Measurements from ENCODE around the gene GNB1L.
"Not testable (repeated sequence)": the region's sequence is repeated elsewhere in the genome, so short reads cannot be mapped to it uniquely, and the experiment has no call there.

Gene GNB1L

DNA sequence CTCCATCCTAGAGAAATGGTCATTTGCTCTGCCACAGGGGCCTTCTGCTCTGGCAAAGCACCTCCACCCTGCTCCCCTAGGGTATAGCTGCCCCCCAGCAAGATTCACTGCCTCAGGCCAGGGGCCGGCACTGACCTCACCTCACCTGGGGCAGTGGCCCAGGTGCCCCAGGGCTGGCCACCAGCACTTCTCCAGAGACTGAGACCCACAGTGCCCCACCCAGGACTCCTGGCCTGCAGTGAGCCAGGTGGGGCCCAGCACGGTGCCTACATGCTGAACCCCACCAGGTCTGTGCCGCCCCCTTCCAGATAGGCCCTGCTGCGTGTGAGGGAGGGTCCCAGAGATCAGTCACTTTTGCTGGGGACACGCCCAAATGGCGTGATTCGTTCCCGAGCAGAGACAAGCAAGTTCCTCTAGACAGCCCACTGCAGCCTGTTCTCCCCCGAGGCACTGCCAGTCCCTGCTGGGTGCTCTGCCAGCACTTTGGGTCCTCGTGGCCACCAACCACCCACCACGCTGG, 10.8 kb downstream of the GNB1L start:
- no peak for DNase-seq (ENCODE audit: low read depth)

DNA sequence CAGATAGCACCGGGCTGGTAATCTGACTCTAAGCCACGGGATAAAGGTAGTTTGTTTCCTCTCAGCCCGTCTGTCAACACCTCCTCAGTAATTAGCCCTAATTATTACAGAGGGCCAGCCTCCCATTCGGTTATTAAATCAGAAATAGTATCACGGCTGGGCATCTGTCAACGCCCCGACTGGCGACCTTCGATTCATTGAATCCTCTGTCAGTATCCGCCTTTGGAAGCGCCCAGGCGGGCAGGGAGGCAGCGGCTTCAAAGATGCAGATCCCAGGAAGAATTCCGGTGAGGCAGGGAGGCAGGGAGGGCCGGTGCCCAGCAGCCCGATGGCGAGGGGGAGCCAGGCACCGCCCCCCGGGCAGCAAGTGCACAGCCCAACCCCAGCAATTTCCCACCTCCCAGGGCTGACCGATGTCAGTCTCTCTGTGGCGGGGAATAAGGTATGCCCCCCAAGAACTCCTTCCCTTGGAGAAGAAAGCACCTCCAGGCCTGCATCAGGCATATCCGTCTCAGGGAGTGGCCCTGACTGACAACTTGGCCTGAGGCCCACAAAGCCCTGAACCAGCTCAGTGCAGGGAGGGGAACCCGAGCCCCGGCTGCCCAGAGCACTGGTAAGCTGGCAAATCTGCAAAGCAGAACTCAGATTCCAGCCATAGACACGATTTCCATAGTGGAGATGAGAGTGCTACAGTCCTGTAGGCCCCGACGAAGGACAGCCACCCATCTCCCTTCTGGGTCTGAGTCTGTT, 11.4 kb downstream of the GNB1L start:
- no peak for DNase-seq (ENCODE audit: low read depth)

DNA sequence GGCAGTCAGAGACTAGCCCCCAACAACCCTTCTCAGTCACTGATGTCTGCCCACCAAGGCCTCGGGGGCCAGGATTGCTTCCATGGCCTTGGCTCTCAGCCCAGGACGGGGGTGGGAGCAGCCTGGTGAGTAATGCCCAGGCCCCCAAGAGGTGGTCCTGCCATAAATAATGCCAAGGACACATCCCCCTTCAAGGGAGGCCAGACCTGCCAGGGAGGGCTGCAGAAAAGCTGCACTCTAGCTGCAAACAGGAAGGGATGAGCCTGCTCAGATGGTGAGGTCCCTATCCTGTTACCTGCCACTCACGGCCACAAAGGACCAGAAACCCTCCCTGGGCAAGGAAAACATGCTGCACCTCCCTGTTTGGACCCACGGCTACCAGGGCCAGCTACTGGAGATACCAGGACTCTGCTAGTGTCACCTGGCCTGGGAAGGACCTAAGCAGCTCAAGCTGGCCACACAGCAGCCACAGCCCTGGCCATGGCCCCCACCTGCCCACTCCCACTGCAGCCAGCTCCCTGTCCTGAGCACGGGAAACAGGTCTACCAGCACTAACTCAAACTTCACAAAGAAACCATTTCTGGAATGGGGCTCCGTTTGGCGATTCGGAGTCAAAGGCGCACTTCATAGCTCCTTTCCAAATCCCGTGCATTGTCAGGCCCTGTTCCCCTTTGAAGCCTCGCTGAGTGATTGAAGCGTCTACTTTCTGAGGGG, 12.1 kb downstream of the GNB1L start:
- no peak for DNase-seq (ENCODE audit: low read depth)

DNA sequence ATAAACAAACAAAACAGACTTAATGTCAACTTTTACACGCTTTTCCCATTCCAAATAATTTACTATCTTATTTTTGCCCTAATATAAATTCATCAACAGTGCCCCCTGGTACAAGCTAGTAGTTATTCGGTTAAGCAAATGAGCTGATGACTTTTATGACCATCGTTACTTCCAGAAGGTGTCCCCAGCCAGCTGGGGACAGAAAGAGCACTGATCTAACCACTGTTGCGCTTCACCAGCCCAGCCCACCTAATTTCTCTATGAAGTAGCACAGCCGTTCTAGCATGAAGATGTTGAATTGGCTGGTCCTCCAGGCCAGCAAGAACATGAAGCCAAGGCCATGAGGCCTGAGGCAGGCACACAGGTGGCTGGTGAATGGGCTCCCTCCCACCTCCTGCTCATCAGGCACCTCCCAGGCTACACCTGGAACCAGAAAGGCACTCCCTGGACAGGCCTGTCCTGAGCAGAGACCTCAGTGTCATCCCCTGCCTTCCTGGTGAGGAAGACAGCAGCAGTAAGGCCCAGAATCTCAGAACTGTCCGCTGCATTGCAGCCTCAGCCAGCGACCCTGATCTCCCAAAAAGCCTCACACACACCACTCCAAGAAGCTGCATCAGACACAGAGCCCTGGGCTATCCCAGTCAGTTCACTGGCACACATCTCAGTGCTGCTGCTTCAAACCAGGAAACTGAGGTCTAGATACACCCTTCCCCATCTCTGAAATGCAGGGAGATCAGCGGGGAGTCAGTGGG, 12.9 kb downstream of the GNB1L start:
- no peak for DNase-seq (ENCODE audit: low read depth)

DNA sequence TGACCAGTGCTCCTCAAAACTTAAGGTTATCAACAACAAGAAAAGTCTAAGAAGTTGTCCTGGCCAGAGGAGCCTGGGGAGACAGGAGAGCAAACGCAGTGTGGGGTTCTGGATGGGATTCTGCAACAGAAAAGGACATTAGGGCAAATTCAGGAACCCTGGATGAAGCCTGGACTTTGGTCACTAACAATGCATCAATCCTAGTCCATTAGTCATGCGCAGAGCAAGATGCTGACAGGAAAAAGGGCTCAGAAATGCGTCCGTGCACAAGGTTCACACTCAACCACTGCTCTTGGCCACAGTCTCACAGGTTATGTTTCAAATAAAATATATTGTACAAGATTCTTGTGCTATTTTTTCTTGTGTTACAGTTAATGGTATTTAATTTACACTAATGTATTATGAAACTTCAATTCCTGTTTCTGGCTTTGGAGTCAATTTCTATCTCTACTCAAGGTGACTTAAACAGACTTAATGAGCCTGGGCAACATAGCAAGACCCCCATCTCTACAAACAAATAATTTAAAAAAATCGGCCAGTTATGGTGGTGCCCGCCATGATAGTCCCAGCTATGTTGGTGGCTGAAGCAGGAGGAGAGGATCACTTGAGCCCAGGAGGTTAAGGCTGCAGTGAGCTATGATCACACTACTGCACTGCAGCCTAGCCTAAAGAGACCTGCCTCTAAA, 13.6 kb downstream of the GNB1L start:
- no peak for DNase-seq (ENCODE audit: low read depth)

DNA sequence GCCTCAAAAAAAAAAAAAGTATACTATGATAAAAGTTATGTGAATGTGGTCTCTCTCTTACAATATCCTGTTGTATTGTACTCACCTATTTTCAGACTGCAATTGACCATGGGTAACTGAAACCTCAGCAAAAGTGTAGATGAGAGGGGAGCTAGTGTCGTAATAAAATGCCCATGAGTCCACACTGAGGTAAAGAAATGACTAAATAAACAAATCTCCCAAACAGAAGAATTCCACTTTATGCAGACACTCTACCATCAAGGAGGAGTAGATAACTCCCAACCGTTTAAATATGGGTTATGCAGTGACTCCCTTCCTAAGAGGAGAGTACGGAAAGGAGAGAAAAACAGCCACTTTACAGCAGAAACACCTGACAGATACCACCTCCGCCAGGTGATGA, 14.6 kb downstream of the GNB1L start:
- DNase-seq (ENCODE audit: low read depth), result no peak

DNA sequence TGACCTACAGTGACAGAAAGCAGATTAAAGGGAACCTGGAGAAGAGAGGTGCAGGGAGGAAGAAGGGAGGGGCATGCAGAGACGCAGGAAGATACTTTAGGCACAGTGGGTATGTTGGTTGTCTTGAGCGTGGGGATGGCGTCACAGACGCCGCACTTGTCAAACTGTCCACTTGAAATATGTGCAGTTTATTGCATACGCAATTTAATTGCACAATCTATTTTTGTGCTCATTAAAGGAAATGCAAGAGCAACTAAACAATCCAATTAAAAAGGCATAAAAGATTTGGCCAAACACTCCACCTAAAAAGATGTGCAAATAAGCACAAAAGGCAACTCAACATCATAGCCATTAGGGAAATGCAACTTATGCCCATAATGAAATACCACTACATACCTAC, 16.8 kb downstream of the GNB1L start:
- no peak for DNase-seq (ENCODE audit: low read depth)

DNA sequence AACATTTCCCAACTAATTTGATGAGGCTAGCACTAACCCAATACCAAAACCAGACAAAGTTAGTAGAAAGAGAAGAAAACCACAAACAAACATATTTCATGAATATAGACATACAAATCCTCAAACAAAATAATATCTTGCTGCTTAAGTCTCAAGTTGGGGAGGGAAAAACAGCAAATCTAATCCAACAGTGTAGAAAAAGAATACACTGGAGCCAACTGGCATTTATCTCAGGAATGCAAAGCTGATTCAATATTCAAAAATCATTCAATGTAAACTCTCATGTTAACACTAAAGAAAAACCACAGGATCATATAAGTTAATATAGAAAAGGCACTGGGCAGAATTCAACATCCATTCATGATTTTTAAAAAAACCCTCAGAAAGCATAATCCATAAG, 18.2 kb downstream of the GNB1L start:
- DNase-seq (ENCODE audit: low read depth), result no peak

DNA sequence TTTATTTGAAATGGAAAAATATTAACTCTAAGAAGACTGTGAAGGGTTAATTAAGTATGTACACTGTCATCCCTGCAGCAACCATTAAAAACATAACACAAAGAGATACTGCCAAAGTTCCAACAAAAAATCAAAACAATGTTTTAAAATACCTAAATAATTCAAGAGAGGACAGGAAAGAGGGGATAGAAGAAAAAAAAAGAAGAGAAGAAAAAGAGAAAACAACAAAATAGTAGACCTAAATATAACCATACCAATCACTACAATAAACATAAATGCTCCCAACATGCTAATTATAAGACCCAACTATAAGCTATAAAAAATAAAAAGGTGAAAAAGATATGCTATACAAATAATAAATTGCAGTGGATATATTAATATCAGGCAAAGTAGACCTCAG, 20.1 kb downstream of the GNB1L start:
- no peak for DNase-seq (ENCODE audit: low read depth)

DNA sequence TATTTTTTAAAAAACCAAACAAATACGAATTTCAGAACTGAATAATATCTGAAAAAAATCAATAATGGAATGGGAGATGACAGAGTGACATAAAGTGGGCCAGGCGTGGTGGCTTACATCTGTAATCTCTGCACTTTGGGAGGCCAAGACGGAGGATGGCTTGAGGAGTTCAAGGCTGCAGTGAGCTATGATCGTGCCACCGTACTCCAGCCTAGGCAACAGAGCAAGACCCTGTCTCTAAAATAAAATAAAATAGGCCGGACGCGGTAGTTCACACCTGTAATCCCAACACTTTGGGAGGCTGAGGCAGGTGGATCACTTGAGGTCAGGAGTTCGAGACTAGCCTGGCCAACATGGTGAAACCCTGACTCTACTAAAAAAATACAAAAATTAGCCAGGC, 21.3 kb downstream of the GNB1L start:
- DNase-seq (ENCODE audit: low read depth), result not testable (repeated sequence)

DNA sequence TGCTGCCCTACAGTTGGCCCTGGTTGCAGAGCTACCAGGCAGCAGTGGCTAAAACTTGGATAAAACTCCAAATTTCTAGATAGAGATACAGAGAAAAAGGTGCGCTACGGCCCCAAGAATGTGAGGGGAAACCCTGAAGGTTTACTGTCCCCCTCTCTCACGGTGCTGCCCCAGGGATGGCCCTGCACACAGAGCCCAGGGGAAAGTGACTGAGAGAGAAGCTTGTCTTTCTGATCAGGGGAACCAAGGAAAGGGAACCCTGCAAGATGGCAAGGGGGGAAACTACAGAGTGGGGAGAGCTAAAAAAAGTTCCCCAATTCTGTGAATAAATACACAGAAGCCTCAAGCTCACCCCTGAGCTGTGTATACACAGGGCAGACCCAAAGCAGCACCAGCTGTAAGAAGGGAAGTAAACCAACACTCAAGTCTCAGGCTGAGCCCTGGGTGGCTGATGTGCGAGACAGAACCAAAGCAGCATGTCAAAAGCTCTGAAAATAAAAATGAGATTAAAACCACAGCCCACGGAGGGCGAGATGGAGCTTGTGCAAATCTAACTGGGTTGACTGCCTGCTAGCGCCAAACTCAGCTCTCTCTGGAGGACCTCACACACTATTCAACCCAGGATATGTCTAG, 22.1 kb downstream of the GNB1L start:
- no peak for DNase-seq (ENCODE audit: low read depth)

DNA sequence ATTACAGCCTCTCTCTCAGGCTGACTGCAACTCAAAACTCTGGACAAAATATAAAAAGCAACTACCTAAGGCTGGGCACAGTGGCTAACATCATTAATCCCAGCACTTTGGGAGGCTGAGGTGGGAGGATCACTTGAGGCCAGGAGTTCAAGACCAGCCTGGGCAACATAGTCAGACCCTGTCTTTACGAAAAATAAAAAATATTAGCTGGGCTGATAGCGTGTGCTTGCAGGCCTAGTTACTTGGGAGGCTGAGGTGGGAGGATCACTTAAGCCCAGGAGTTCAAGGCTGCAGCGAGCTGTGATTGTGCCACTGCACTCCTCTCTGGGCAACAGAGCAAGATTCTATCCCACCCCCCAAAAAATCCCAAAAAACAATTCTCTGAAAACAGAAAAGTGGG, 22.7 kb downstream of the GNB1L start:
- DNase-seq (ENCODE audit: low read depth), result not testable (repeated sequence)

DNA sequence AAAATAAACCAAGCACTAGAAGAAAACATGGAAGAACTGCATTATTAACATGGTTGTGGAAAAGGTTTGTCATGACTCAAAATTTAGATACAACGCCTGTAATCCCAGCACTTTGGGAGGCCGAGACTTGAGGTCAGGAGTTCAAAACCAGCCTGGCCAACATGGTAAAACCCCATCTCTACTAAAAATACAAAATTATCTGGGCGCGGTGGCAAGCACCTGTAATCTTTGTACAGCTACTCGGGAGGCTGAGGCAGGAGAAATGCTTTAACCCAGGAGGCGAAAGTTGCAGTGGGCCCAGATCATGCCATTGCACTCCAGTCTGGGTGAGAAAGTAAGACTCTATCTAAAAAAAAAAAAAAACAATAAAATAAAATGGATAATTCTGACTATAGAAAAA, 23.7 kb downstream of the GNB1L start:
- DNase-seq (ENCODE audit: low read depth), result no peak

DNA sequence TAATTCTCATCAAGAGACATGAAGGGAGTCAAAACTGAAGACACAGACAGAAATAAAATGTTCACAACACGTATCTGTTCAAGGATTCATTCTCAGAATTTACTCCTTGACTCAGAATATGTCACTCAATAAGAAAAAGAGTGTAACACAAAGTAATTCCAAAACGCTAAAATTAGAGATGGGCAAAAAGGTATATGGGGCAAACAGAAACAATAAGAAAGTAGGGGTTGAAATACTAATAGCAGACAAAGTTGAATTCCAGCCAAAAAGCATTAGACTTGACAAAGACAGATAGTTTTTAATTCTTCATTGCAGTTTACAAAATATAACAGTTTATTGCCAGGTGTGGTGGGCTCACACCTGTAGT, 26.7 kb downstream of the GNB1L start:
- DNase-seq (ENCODE audit: low read depth), result no peak

DNA sequence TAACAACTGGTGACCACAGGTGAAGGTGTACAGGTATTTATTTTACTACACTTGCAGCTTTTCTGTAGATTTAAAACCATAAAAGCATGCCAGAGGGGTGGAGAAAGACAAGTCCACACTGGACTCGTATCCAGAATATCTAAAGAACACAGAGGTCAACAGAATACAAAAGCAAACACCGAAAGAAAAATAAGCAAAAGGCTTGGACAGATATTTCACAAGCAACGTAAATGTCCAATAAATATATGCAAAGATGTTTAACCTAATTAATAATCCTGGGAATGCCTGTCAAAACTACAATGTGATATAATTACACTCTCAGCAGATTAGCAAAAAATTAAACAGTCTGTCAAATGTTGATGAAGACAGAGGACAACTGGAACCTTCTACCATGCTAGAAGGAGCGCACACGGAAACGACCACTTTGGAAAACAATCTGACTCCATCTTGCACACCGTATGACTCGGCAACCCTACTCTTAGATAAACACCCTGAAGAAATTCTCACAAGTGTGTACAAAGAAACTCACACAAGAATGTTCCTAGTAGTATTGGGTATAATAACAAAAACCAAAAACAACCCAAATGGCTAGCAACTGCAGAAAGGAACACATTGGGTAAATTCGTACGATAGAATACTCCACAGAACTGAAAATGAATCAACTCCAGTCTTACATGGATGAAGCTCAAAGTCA, 27.2 kb downstream of the GNB1L start:
- DNase-seq (ENCODE audit: low read depth), result no peak

DNA sequence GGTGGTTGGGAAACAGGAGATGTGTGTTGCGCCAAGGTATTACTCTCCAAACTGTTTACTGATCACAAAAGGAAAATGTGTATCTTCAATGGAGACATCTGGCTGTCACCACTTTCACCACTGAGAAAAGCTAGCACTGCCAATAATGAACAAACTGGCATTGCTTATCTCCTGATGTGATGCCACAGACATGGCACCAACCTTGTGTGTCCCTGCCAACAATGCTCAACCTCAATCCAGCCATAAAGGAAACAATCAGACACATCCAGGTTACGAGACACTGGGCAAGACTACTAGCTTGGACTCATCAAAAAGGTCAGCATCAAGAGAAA, 28.1 kb downstream of the GNB1L start:
- DNase-seq (ENCODE audit: low read depth), result no peak

DNA sequence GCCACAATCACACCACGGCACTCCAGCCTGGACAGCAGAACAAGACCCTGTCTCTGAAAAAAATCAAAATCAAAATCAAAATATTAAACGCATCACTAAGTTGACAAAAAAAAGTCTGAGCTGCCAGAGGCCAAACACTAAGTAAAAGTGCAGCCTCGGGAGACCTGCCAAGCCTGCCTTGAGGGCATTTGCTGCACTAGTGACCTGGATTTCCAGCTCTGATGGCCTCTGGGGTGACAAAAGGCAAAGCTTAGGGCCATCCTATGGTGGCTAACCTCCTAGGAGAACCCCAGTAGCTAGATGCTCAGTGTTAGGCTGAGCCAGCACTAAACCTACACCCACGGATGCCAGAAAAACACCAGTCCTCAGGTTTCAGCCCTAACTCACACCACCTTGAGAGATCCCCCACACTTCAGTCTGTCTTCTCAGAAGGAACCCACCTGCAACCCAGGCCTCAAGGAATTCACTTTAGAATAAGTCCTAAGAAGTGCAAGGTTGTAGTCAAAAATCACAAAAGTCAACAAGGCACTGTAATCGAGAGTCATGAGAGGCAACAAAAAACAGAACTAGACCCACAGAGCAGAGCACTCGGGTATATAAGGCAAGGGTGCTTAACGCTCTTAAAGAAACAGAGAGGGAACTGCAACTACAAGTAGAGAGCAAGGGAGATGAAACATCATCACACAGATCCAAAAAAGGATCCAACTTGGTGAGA, 28.6 kb downstream of the GNB1L start:
- DNase-seq (ENCODE audit: low read depth), result no peak

DNA sequence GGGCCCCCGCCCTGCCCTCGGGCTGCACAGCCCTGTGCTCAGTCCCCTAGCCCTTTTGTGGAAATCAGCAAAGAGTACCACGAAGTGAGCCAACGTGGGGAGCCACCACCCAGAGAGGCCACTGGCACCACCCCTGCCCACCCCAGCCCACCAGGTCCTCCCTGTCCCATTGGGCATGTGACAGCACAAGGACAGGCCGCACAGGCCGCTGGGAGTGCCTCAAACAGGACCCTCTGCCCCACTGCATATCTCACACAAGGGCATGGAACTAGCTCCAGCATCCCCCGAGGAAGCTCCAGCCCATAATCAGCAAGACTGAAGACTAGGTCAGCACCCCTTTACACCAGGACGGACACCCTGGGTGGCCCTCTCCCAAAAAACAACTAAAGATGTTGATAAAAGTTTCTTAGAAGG, 29.7 kb downstream of the GNB1L start:
- DNase-seq (ENCODE audit: low read depth), result no peak

DNA sequence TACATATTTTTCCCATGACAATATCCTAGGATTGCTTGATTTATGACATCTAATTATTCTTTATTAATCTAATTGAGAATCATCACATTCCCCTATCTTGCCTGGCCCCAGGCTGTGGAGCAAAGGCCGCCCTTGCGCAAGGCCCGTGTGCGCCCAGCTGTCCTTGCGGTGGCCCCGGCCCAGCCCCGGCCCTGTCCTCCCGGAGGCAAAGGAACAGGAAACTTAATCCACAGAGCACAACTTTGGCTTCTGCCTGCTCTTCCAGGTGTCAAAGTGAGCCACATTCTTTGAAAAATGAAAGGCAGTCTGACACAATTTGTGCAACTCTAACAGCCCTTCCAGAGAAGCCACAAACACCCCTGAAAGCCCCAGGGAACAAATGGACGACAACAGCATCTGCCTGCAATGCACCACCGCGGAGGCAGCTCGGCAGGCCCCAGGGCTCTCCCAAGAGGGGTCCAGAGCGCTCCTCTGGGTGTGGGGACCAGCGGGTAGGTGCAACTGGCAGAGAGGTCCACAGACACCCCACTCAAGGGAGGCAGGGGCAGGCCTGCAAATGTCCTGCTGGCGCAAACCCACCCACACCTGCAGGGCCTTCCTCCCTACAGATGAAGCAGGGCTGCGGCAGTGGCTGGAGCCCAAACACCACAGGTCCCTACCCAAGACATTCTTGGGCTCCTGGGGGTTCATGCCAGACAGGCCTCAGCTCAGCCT, 30.3 kb downstream of the GNB1L start:
- no peak for DNase-seq (ENCODE audit: low read depth)

DNA sequence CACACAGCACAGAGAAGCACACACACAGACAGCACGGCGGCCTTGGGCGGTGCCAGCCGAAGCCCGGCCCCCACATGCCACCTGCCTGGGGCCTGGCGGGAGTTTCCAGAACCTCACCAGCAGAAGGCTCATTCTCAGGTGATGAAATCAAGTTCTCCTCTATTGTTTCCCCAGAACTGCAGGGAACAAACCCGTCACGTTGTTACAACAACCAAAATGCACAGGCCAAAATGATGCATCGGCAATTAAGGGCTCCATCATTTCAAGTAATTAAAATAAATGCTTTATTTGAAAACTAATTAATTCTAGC, 30.8 kb downstream of the GNB1L start:
- no peak for DNase-seq (ENCODE audit: low read depth)

Measured in activated T-helper 1 cell treated with Interleukin-2 at 50 U/mL for 16 hours (primary cell).